ENCODE results near the gene GPRIN3. TPM values are rescaled to one million over a fixed set of nuclear protein-coding genes. Genes with fewer than 3 reads are reported as not detected.

GPRIN3 gene
- total and polyA plus RNA-seq, 2 of the 13 experiments (the other 11 are each of a cell fraction or from before 2014, with no cell fraction given): not detected

DNA sequence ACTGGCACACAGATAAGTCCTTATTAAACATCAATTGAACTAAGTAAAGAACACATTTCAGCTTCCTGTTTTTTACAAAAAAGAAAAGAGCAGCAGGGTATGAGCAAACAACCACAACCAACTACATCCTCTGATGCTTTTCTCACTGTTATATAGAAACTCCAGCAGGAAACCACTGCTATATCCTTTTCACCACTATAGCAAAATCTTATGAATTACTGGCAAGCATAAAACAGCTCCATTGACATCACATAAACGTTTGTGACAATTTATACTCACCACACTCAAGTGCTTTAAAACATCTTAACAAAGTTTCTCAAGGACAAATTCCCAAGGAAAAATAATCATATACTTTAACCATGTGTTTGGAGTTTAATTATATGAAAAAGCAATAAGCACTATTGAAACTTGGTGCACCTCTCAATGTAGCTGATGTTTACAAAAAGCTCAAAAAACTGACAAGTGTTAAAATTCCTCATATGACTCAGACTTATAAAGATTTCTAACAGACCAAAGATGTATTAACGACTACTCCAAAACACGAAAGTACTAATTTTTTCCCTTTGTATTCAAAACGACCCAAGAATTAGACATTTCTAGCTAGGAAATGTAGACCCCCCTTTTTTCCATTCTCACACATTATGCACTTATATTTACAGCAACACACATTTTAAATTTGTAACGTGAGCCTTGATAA is 12.9 kb downstream of the GPRIN3 start:
- no peak overlapping the region for H3K4me3 ChIP-seq (replicated peaks in 1 of 3; ENCODE audit: insufficient read depth in 1 of 3, low read depth in 2 of 3, low read length in 3 of 3)
- no peaks in the 10 kb centered on the region for H4K20me1 ChIP-seq (ENCODE audit: insufficient read depth, low read length)
- TF ChIP-seq, protein P1, sequence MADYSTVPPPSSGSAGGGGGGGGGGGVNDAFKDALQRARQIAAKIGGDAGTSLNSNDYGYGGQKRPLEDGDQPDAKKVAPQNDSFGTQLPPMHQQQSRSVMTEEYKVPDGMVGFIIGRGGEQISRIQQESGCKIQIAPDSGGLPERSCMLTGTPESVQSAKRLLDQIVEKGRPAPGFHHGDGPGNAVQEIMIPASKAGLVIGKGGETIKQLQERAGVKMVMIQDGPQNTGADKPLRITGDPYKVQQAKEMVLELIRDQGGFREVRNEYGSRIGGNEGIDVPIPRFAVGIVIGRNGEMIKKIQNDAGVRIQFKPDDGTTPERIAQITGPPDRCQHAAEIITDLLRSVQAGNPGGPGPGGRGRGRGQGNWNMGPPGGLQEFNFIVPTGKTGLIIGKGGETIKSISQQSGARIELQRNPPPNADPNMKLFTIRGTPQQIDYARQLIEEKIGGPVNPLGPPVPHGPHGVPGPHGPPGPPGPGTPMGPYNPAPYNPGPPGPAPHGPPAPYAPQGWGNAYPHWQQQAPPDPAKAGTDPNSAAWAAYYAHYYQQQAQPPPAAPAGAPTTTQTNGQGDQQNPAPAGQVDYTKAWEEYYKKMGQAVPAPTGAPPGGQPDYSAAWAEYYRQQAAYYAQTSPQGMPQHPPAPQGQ (CRISPR knock-in tag; IDR thresholded peaks at IDR 0.05; ENCODE audit: borderline replicate concordance): no peak
- no peak for TF ChIP-seq ETV5 (CRISPR knock-in tag; IDR thresholded peaks at IDR 0.05; ENCODE audit: borderline replicate concordance)
- no peak for TF ChIP-seq FLYWCH1 (CRISPR knock-in tag; IDR thresholded peaks at IDR 0.05)
- no peak for TF ChIP-seq ZNF615 (CRISPR knock-in tag; IDR thresholded peaks at IDR 0.05; ENCODE audit: borderline replicate concordance)
- TF ChIP-seq ISX (CRISPR knock-in tag; conservative IDR thresholded peaks at IDR 0.05): no peak
- TF ChIP-seq ZMYM2 (CRISPR knock-in tag; IDR thresholded peaks at IDR 0.05): no peak
- no peak for TF ChIP-seq CEBPB (IDR thresholded peaks at IDR 0.05; ENCODE audit: borderline replicate concordance, low read depth, low read length)
- TF ChIP-seq TRIM24 (CRISPR knock-in tag; IDR thresholded peaks at IDR 0.05): no peak
- TF ChIP-seq ZNF3 (CRISPR knock-in tag; IDR thresholded peaks at IDR 0.05): no peak
- no peak for TF ChIP-seq ZFP1 (CRISPR knock-in tag; IDR thresholded peaks at IDR 0.05)
- TF ChIP-seq AGO1 (IDR thresholded peaks at IDR 0.05; ENCODE audit: low read depth, low read length, poor library complexity, severe bottlenecking): no peak
- TF ChIP-seq, protein P2, sequence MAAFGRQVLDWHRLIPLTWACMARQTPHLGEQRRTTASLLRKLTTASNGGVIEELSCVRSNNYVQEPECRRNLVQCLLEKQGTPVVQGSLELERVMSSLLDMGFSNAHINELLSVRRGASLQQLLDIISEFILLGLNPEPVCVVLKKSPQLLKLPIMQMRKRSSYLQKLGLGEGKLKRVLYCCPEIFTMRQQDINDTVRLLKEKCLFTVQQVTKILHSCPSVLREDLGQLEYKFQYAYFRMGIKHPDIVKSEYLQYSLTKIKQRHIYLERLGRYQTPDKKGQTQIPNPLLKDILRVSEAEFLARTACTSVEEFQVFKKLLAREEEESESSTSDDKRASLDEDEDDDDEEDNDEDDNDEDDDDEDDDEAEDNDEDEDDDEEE (CRISPR knock-in tag; IDR thresholded peaks at IDR 0.05): no peak
- TF ChIP-seq, protein P3, sequence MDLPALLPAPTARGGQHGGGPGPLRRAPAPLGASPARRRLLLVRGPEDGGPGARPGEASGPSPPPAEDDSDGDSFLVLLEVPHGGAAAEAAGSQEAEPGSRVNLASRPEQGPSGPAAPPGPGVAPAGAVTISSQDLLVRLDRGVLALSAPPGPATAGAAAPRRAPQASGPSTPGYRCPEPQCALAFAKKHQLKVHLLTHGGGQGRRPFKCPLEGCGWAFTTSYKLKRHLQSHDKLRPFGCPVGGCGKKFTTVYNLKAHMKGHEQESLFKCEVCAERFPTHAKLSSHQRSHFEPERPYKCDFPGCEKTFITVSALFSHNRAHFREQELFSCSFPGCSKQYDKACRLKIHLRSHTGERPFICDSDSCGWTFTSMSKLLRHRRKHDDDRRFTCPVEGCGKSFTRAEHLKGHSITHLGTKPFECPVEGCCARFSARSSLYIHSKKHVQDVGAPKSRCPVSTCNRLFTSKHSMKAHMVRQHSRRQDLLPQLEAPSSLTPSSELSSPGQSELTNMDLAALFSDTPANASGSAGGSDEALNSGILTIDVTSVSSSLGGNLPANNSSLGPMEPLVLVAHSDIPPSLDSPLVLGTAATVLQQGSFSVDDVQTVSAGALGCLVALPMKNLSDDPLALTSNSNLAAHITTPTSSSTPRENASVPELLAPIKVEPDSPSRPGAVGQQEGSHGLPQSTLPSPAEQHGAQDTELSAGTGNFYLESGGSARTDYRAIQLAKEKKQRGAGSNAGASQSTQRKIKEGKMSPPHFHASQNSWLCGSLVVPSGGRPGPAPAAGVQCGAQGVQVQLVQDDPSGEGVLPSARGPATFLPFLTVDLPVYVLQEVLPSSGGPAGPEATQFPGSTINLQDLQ (CRISPR knock-in tag; IDR thresholded peaks at IDR 0.05): no peak
- TF ChIP-seq YEATS2 (CRISPR knock-in tag; IDR thresholded peaks at IDR 0.05; ENCODE audit: borderline replicate concordance): no peak
- no peaks in the 10 kb centered on the region for H3K36me3 ChIP-seq (replicated peaks in 1 of 2; ENCODE audit: control insufficient read depth in 1 of 2, insufficient read depth in 2 of 2, low read length in 2 of 2)
- intact Hi-C loops (cut with micrococcal nuclease; ENCODE audit: unreplicated experiment): no loop called here
- H3K27ac ChIP-seq (ENCODE audit: extremely low read length, insufficient read depth, low read length): no peak overlapping the region
- no peak for FAIRE-seq
- no peaks in the 10 kb centered on the region for H3K27me3 ChIP-seq (ENCODE audit: control insufficient read depth in 1 of 2, insufficient read depth in 2 of 2, low read length in 2 of 2)
- POLR2A ChIA-PET: no interaction called here
- no peaks in the 10 kb centered on the region for H3K79me2 ChIP-seq (ENCODE audit: insufficient read depth, low read length)
- H2AFZ ChIP-seq (ENCODE audit: low read length): no peak overlapping the region
- ATAC-seq: no peak
- CTCF ChIA-PET (ENCODE audit: low intra/inter-chr PET ratio, low total read pairs): no interaction called here
- no peak overlapping the region for H3K9ac ChIP-seq (ENCODE audit: insufficient read depth, low read depth, low read length)
- H3K4me1 ChIP-seq (ENCODE audit: insufficient read depth, low read length): 0 out of 2 replicates have a peak, but pooled peaks cover 7% of the 10 kb centered on the region
- BruUV-seq (replicated peaks): no TSS peak
- DNase-seq (ENCODE audit: low spot score): no peak
- in situ Hi-C loops (cut with HindIII; ENCODE audit: extremely low pct_ligation_motif_present, low pct_unique_long_range_greater_than_20kb): no loop called here
- no peak overlapping the region for H3K4me2 ChIP-seq (ENCODE audit: low read depth, low read length)
- no peaks in the 10 kb centered on the region for H3K9me3 ChIP-seq (ENCODE audit: low read length)
- WGBS (ENCODE audit: low lambda C conversion rate): 2% methylated on average over 5 of the region's 5 CpGs

Data from HepG2 (cell line).